Right renal pelvis (tissue), 4 donors: ENCODE results near the gene RELA. TPM values are rescaled to one million over a fixed set of nuclear protein-coding genes. Genes with fewer than 3 reads are reported as not detected.

Experiments used
- DNase-seq, 4 donors: peaks; one replicate each; pipeline ENCODE4 v3.0.0-alpha.2; 2013; ENCODE audit warnings: low read depth in 4 of 4, low spot score in 3 of 4, missing footprints in 1 of 4
- polyA plus RNA-seq, 4 donors: library from polyadenylated mRNA; unstranded; fragments of 120-200 nt; gene quantifications; one replicate each; pipeline ENCODE4 v1.2.1, GENCODE V29; 2013; ENCODE audit not compliant: insufficient read length in 4 of 4

The RELA gene
- polyA plus RNA-seq, 4 donors, result 50.3 to 59.1 (median 54.5) TPM

DNA sequence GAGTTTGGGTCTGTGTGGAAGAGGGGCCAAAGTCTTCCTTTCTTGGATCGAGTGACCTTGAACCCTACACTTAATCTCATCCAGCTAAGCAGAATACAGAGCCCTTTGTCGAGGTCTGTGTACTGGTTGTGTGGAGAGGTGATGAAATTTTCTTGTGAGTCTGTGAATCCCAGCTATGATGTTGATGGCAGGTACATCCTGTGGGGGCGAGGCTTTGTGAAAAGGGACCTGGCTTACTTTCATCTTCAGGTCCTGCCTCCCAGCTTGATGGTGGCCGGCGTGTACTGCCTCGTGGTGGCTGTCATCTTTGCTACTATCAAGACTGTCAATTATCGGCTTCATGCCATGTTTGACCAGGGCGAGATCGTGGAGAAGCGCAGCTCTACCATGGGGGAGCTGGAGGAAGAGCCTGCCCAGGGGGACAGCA, 46.1 kb downstream of the RELA start:
- DNase-seq, result no peak

- DNase-seq, result no peak
These were observed 46.7 kb downstream of the RELA start for GRCh38 chr11:65615950-65616574.

- peak; percentile 100 for DNase-seq
These were observed 47.3 kb downstream of the RELA start, which contains the start of gene PCNX3 for GRCh38 chr11:65615229-65615949. Gene PCNX3 (plus strand): TSS chr11:65615776. CDS start chr11:65616312, 536 bp downstream.

DNA sequence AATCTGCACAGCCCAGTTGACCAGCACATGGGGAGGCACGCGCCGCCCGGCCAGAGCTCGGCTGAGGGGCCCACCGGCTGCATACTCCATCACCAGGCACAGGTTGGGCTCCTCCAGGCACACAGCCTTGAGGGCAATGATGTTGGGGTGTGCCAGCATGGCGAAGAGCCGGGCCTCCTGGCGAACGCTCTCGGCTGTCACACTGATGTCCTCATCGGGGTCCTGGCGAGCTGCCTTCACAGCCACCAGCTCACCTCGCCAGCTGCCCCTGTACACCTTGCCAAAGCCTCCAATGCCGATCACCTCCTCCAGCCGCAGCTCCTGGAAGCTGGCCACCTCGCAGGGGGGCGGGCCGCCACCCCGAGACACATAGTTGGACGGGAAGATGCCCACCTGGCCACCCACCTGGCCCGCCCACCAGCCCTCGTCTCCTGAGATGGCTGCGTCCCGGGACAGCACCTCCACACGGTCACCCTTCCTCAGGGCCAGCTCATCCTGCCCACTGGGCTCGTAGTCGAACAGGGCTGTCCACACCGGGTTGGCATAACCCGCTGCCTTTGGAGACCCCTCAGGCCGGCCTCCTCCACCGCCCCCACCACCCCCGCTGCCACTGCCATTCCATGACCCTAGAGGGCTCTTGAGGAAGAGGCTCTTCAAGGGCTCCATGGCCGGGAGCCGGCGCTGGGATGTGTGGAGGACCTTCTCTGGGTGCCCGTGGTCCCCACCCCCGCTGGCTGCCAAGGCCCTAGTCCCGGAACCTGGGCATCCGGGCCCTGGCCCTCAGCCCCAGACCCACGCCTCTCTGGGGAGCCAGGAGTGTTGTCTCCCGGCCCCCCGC, 49.4 kb downstream of the RELA start:
- no peak for DNase-seq

- DNase-seq, result no peak
These were observed 50.0 kb downstream of the RELA start for GRCh38 chr11:65612691-65613090.

DNA sequence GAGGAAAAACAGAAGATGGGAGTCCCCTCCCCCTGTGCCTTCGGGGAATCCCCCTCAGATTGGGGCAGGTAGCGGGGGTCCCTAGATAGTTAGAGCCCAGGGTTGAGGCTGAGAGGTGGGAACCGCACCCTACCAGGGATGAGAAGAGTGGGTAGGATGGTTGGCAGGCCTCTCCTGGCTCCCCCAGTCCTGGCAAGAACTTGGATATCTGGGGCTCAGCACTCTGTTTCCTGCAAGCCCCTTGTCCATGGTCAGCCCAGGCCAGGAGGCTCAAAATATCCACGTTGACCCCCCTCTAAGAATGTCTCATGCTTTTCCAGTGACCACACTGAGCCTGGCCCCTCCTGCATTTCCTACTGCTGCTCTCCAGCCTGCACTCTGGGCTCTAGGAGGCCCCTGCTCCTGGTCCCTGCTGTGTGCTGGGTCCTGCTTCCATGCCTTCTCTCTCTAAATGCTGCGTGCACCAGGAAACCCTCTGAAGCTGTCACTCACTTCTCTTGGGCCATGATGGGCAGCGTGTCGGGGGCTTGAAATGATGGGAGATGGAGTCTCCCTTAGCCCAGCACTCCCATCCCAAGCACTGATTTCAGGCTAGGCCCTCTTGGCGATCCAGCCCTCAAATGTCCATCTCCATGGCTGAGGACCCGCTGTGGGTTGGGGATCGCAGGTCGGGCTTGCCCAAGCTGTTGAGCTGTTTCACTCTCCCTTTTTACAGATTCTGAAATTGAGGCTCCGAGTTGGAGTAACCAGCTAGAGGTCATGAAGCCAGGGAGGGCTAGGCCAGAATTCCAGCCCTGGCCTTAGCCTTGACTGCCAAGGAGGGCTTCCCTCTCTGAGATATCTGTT, 50.7 kb downstream of the RELA start:
- no peak for DNase-seq

DNA sequence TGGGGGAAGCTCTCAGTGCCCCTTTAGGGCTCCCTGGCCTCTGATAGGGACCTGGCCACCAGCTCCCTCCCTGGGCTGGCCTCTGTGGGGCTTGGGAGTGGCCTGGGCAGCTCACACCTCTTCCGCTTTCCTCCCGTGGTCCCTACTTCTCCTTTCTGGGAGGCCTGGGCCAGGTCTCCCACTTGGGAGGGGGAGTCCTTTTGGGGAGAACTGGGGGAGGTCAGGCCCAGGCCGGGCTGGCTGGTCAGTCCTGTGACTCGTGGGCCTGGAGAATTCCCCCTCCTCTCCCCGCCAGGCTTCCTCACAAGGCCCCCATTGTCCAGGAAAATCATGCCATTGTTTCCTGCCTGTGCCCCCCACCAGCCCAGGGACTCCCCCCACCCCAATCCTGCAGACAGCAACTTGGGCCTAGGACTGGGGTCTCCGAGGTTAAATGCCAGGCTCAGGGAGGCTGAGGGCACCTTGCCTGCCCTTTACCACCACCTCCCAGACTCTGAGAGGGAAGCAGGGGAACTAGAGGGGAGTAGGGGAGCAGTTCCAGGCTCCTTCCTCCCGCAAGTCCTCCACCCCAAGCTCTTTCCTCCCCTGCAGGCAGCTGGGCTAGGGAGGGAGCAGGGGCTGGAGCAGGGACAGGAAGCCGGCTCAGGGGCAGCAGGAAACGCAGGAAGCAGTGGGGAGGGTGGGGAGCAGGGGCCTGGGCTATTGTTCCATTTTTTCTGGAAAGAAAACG, 51.5 kb downstream of the RELA start:
- DNase-seq, result no peak

- no peak for DNase-seq
These were observed 52.3 kb downstream of the RELA start for GRCh38 chr11:65610404-65610803.

GRCh38 chr11:65609665-65610064, 53.1 kb downstream of the RELA start:
- DNase-seq, result no peak

DNA sequence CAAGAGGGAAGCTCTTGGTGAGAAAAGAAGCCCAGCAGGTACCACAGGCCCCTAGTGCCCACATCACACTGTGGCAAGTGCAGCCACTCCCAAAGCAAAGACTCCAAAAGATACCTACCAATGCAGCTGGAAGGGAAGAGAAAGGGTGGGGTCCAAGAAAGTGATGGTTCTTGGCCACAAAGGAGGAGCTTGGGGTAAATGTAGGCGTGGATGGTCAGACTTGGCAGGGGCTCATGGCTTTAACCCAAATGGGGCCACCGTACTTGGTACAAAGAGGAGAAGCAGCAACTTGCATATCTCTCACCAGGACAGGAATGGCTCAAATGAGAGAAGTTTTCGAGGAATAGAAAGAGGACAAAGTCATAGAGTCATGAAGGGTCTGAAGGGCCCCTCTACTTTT, 53.5 kb downstream of the RELA start:
- DNase-seq, result no peak

GRCh38 chr11:65607614-65608426, 54.9 kb downstream of the RELA start:
- DNase-seq, result no peak

DNA sequence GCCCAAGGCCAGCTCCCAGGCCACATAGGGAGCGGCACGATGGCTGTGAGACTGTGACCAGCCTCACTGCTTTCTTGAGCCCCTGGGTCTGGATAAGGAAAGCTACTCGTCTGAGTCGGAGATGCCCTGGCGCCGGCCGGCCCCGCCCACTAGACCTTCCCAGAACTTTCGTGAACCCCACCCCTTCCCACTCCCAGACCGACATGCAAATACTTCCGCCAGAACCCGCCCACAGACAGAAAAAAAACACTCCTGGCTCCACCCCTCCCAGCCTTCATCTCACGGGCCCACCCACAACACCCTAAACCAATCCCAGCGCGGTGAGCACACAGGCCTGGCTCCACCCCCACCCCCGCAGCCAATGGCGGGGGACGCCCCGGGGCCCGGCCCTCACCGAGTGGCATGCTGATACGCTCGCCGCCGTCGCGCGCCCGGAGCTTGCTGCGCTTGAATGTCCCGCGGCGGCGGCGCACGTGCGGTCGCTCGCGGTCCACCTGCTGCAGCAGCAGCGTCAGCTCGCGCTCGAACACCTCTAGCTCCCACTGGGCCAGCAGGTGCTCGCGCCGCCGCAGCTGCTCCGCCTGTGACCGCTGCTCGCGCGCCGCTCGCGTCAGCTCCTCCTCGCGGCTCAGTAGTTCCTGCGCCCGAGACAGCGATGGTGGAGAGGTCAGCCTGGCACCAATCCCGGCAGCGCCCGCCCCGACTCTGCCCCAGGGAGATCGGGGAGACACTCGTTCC, 55.7 kb downstream of the RELA start:
- DNase-seq, result peak; percentile 78 to 92 (median 90)

DNA sequence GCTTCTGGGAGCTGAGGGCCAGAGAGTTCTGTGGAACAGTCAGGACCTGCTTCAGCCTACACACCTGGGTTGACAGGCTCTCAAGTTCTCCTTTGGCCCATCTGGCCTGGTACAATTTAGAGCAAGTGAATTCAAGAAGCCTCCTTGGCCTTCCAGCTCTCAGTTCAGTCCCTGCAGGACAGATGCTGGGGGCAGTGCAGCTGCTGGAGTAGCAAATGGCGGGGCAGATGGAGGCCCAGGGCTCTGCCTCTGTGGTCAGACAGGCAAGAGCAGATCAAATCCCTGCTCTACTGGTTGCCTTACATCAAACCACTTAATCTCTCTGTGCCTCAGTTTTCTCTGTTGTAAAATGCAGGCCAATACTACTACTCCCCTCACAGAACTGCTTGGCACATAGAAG, 58.5 kb downstream of the RELA start:
- DNase-seq, result no peak

Other genes with a start within 250 kb of the RELA start
- 100 to 1,000 TPM; 141 to 286 (median 189) TPM for gene NEAT1, start 240.1 kb downstream of the RELA start, polyA plus RNA-seq
- gene MALAT1, start 163.9 kb downstream of the RELA start, polyA plus RNA-seq, result 100 to 1,000 TPM; 386 to 707 (median 624) TPM
- gene SCYL1, start 137.8 kb downstream of the RELA start, polyA plus RNA-seq, result 10 to 100 TPM; 59.9 to 79.9 (median 65.2) TPM
- 100 to 1,000 TPM in 3 of 4 donors, 10 to 100 TPM in 1; 96.6 to 137 (median 122) TPM for gene LTBP3, start 104.6 kb downstream of the RELA start, polyA plus RNA-seq
- gene ZNRD2, start 92.4 kb downstream of the RELA start, polyA plus RNA-seq, result 10 to 100 TPM; 53.3 to 69.1 (median 55.6) TPM
- 10 to 100 TPM; 20.6 to 31.9 (median 25.2) TPM for gene FAM89B, start 90.4 kb downstream of the RELA start, polyA plus RNA-seq
- gene EHBP1L1, start 86.9 kb downstream of the RELA start, polyA plus RNA-seq, result 10 to 100 TPM; 11.5 to 14.2 (median 12.8) TPM
- gene KCNK7, start 67.1 kb downstream of the RELA start, polyA plus RNA-seq, result under 1 TPM in 3 of 4 donors, not detected in 1; 0.12 to 0.61 (median 0.26) TPM
- 10 to 100 TPM; 38.0 to 51.8 (median 41.0) TPM for gene MAP3K11, start 48.7 kb downstream of the RELA start, polyA plus RNA-seq
- gene PCNX3, start 47.1 kb downstream of the RELA start, polyA plus RNA-seq, result 10 to 100 TPM; 24.5 to 38.7 (median 26.3) TPM
- 10 to 100 TPM; 26.9 to 40.3 (median 30.2) TPM for gene SIPA1, start 24.8 kb downstream of the RELA start, polyA plus RNA-seq
- 10 to 100 TPM; 68.9 to 74.1 (median 71.6) TPM for gene KAT5, start 49.3 kb upstream of the RELA start, polyA plus RNA-seq
- gene RNASEH2C, start 57.9 kb upstream of the RELA start, polyA plus RNA-seq, result 10 to 100 TPM; 34.0 to 52.9 (median 40.1) TPM
- 1 to 10 TPM; 6.0 to 9.5 (median 6.4) TPM for gene AP5B1, start 118.1 kb upstream of the RELA start, polyA plus RNA-seq
- gene OVOL1, start 124.1 kb upstream of the RELA start, polyA plus RNA-seq, result 10 to 100 TPM; 11.1 to 13.7 (median 12.2) TPM
- gene SNX32, start 171.0 kb upstream of the RELA start, polyA plus RNA-seq, result 1 to 10 TPM; 1.4 to 3.5 (median 2.6) TPM
- 100 to 1,000 TPM; 733 to 795 (median 777) TPM for gene CFL1, start 195.3 kb upstream of the RELA start, polyA plus RNA-seq
- 10 to 100 TPM; 46.6 to 56.8 (median 49.3) TPM for gene MUS81, start 197.5 kb upstream of the RELA start, polyA plus RNA-seq
- gene EFEMP2, start 209.9 kb upstream of the RELA start, polyA plus RNA-seq, result 100 to 1,000 TPM in 2 of 4 donors, 10 to 100 TPM in 2; 94.9 to 134 (median 107) TPM
- gene CTSW, start 216.9 kb upstream of the RELA start, polyA plus RNA-seq, result 1 to 10 TPM in 2 of 4 donors, under 1 TPM in 2; 0.65 to 1.8 (median 0.92) TPM
- gene FIBP, start 225.6 kb upstream of the RELA start, polyA plus RNA-seq, result 100 to 1,000 TPM in 2 of 4 donors, 10 to 100 TPM in 2; 90.9 to 107 (median 100) TPM
- 10 to 100 TPM in 1 of 4 donors, 1 to 10 TPM in 3; 7.9 to 16.9 (median 8.9) TPM for gene CCDC85B, start 227.8 kb upstream of the RELA start, polyA plus RNA-seq
- gene FOSL1, start 237.5 kb upstream of the RELA start, polyA plus RNA-seq, result under 1 TPM; 0.17 to 0.28 (median 0.21) TPM